ENCODE data around the gene BRD3OS. TPM values are rescaled to one million over a fixed set of nuclear protein-coding genes. Genes with fewer than 3 reads are reported as not detected.

BRD3OS gene
- total RNA-seq, 1 experiment from 2014 or later: 13.3 TPM

DNA sequence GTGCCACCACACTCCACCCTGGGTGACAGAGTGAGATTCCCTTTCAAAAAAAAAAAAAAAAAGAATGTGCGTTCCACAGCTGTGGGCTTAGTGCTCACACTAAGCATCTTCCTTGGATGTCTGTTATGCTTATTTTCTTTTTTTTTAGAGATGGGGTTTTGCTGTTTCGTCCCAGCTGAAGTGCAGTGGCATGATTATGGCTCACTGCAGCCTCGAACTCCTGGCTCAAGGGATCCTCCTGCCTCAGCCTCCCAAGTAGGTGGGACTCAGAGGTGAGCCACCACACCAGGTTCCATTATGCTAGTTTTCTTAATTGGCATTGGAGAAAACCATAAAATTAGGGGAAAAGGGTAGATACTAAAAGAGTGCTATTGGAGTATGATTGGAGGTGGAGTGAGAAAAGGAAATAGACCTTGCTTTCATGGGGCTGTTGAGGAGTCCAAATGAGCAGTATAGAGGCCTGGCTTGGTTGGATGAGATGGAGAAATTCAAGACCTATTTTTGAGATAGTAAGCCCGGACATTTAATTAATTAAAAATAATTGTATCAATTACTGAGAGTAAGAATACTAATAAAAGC, 978 bp upstream of the BRD3OS start:
- Mint-ChIP-seq H3K4me1 (ENCODE audit: insufficient read depth, unreplicated experiment) (no peaks in the 10 kb centered on the region), H3K36me3 (ENCODE audit: insufficient read depth, unreplicated experiment) (peaks cover 23% of the 10 kb centered on the region), H3K4me3 (ENCODE audit: unreplicated experiment) (peak overlapping the region; percentile 80), H3K9me3 (ENCODE audit: unreplicated experiment) (no peaks in the 10 kb centered on the region), H3K27me3 (ENCODE audit: insufficient read depth, unreplicated experiment) (no peaks in the 10 kb centered on the region), H3K27ac (ENCODE audit: low read depth, unreplicated experiment) (no peak overlapping the region)
- DNase-seq (ENCODE audit: unreplicated experiment): no peak
- BruUV-seq (replicated peaks): no TSS peak
- POLR2A ChIA-PET: interaction anchor here (0.6 to 1.1 kb wide), 6 partner anchors 20 to 300 kb away, joined by 3 to 8 read pairs (median 4); partner anchors contain the start of gene RNU6ATAC
- CTCF ChIA-PET: interaction anchor here (0.7 to 1.5 kb wide), 2 partner anchors 30 to 214 kb away, joined by 3 to 4 read pairs; no protein-coding TSS in a partner anchor
- intact Hi-C loops (cut with micrococcal nuclease): no loop called here
- TF ChIP-seq, protein P1, sequence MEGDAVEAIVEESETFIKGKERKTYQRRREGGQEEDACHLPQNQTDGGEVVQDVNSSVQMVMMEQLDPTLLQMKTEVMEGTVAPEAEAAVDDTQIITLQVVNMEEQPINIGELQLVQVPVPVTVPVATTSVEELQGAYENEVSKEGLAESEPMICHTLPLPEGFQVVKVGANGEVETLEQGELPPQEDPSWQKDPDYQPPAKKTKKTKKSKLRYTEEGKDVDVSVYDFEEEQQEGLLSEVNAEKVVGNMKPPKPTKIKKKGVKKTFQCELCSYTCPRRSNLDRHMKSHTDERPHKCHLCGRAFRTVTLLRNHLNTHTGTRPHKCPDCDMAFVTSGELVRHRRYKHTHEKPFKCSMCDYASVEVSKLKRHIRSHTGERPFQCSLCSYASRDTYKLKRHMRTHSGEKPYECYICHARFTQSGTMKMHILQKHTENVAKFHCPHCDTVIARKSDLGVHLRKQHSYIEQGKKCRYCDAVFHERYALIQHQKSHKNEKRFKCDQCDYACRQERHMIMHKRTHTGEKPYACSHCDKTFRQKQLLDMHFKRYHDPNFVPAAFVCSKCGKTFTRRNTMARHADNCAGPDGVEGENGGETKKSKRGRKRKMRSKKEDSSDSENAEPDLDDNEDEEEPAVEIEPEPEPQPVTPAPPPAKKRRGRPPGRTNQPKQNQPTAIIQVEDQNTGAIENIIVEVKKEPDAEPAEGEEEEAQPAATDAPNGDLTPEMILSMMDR (IDR thresholded peaks at IDR 0.05; ENCODE audit: unreplicated experiment): no peak

DNA sequence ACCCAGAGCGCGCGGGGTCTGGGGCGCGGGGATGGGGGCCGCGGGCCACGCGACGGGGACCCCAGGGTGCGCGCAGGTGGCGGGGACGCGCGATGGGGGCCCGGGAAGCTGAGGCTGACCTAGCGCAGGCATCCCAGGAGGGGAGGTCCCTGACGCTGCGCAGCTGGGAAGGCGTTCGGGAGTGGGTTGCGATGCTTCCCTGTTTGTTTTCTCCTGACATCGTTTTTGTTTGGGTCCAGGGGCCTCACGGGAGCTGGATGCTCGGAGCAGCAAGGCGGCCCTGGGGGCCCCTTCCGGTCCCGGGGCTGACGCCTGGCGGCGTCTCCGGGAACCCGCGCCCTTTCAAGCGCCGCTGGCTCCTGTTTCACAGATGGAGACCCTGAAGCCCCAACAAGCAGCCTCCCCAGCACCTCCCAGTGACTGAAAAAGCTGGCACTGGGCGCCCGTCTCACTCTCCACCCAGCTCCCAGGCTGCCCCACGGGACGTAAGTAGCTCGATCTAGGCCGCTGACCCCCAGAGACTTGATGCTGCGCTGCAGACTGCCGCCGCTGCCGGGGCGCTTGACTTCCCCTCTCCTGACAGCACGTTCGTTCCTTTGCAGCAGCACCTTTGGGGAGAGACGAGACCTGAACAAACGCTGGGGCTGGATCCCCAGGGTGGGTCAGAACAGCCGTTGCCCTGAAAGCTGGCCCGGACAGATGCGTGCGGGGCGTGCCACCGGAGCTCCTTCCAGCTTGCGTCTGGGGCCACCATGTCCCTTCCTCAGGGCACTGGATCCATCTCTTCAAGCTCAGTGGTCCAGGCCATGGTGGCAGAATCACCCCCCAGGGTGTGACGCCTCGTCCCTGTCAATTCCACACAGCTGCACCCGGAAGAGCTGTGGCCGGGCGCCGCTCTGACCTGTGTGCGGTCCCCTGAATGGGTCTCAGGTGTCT, 593 bp downstream of the BRD3OS start:
- BruUV-seq (replicated peaks): no TSS peak
- ChIA-PET POLR2A (interaction anchor here (0.6 to 2.1 kb wide), 7 partner anchors 30 to 678 kb away, joined by 3 to 10 read pairs (median 5); partner anchors contain the start of genes MED22, RNU6ATAC and RPL7A), CTCF (interaction anchor here (0.6 to 2.0 kb wide), 5 partner anchors 10 to 244 kb away, joined by 3 to 6 read pairs (median 4); no protein-coding TSS in a partner anchor)
- no peaks in the 10 kb centered on the region for H3K9me3 Mint-ChIP-seq (ENCODE audit: unreplicated experiment)
- TF ChIP-seq, protein P1 (IDR thresholded peaks at IDR 0.05; ENCODE audit: unreplicated experiment): no peak
- H3K36me3 Mint-ChIP-seq (ENCODE audit: insufficient read depth, unreplicated experiment): peaks cover 28% of the 10 kb centered on the region
- DNase-seq (ENCODE audit: unreplicated experiment): no peak
- H3K27ac Mint-ChIP-seq (ENCODE audit: low read depth, unreplicated experiment): peak overlapping the region; percentile 66
- no peaks in the 10 kb centered on the region for H3K27me3 Mint-ChIP-seq (ENCODE audit: insufficient read depth, unreplicated experiment)
- no peaks in the 10 kb centered on the region for H3K4me1 Mint-ChIP-seq (ENCODE audit: insufficient read depth, unreplicated experiment)
- intact Hi-C loops (cut with micrococcal nuclease): no loop called here
- peak overlapping the region; percentile 80 for H3K4me3 Mint-ChIP-seq (ENCODE audit: unreplicated experiment)

DNA sequence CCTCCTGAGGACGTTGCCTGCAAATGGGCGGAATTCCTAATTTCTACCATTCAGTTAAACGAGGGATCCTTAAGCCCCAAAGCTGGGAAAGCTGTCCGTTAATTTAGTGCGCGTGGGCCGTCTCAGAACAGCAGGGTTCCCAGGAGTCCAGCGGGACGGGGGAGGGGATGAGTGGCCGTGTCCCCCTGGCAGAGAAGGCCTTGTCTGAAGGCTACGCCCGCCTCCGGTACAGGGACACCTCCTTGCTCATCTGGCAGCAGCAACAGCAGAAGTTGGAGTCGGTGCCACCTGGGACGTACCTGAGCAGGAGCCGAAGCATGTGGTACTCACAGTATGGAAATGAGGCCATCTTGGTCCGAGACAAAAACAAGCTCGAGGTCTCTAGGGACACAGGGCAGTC, 1.3 kb downstream of the BRD3OS start:
- intact Hi-C loops (cut with micrococcal nuclease): no loop called here
- POLR2A ChIA-PET: interaction anchor here (1.9 to 2.1 kb wide), 2 partner anchors 29 to 112 kb away, joined by 5 to 10 read pairs; no protein-coding TSS in a partner anchor
- no TSS peak for BruUV-seq (replicated peaks)

More for the DNA sequence above, 1.3 kb downstream of the BRD3OS start:
- no peak for DNase-seq (ENCODE audit: unreplicated experiment)
- TF ChIP-seq, protein P1 (IDR thresholded peaks at IDR 0.05; ENCODE audit: unreplicated experiment): no peak
- CTCF ChIA-PET: interaction anchor here (0.6 to 2.0 kb wide), 3 partner anchors 10 to 245 kb away, joined by 3 to 6 read pairs (median 6); no protein-coding TSS in a partner anchor
- Mint-ChIP-seq H3K36me3 (ENCODE audit: insufficient read depth, unreplicated experiment) (peaks cover 32% of the 10 kb centered on the region), H3K27me3 (ENCODE audit: insufficient read depth, unreplicated experiment) (no peaks in the 10 kb centered on the region), H3K27ac (ENCODE audit: low read depth, unreplicated experiment) (no peak overlapping the region), H3K4me1 (ENCODE audit: insufficient read depth, unreplicated experiment) (no peaks in the 10 kb centered on the region), H3K4me3 (ENCODE audit: unreplicated experiment) (peak overlapping the region; percentile 80), H3K9me3 (ENCODE audit: unreplicated experiment) (no peaks in the 10 kb centered on the region)

Measured in MCF 10A (cell line).